Epithelial cell of prostate (primary cell): ENCODE measurements around the gene EEF1A2.
"Not testable (repeated sequence)": the region's sequence is repeated elsewhere in the genome, so short reads cannot be mapped to it uniquely, and the experiment has no call there.

Experiments
- DNase-seq: peaks from one replicate; pipeline ENCODE4 v3.0.0-alpha.2; 2011; ENCODE audit warnings: low read depth, low spot score
- H3K27ac ChIP-seq: fragments of 450-650 bp; 2 replicates; pipeline ENCODE4 v1.5.1; 2017; ENCODE audit warnings: mild to moderate bottlenecking

The EEF1A2 gene

GRCh38 chr20:63490416-63490815 lies 8.5 kb downstream of the EEF1A2 start:
- DNase-seq, result no peak
- H3K27ac ChIP-seq, result no peak overlapping the region

- no peak overlapping the region for H3K27ac ChIP-seq
- no peak for DNase-seq
Observed at GRCh38 chr20:63488315-63489251, 10.3 kb downstream of the EEF1A2 start.

- no peak for DNase-seq
- H3K27ac ChIP-seq, result no peak overlapping the region
Observed at GRCh38 chr20:63487781-63488241, 11.1 kb downstream of the EEF1A2 start.

GRCh38 chr20:63487116-63487764 lies 11.6 kb downstream of the EEF1A2 start:
- H3K27ac ChIP-seq, result no peak overlapping the region
- DNase-seq, result no peak

GRCh38 chr20:63486300-63486855 lies 12.5 kb downstream of the EEF1A2 start:
- no peak overlapping the region for H3K27ac ChIP-seq
- DNase-seq, result no peak

- no peak for DNase-seq
- H3K27ac ChIP-seq, result no peak overlapping the region
Observed at GRCh38 chr20:63484651-63485403, 14.1 kb downstream of the EEF1A2 start.

- no peak for DNase-seq
- H3K27ac ChIP-seq, result no peak overlapping the region
Observed at GRCh38 chr20:63484236-63484635, 14.6 kb downstream of the EEF1A2 start.

GRCh38 chr20:63483834-63484233 lies 15.0 kb downstream of the EEF1A2 start:
- no peak overlapping the region for H3K27ac ChIP-seq
- no peak for DNase-seq

GRCh38 chr20:63482021-63482587 lies 16.8 kb downstream of the EEF1A2 start:
- no peak for DNase-seq
- no peak overlapping the region for H3K27ac ChIP-seq

GRCh38 chr20:63481503-63481902 lies 17.4 kb downstream of the EEF1A2 start:
- no peak for DNase-seq
- no peak overlapping the region for H3K27ac ChIP-seq

GRCh38 chr20:63479695-63480419 lies 19.0 kb downstream of the EEF1A2 start:
- not testable (repeated sequence) for H3K27ac ChIP-seq, DNase-seq

GRCh38 chr20:63478346-63479302 lies 20.3 kb downstream of the EEF1A2 start:
- no peak for DNase-seq
- no peak overlapping the region for H3K27ac ChIP-seq

GRCh38 chr20:63477944-63478343 lies 20.9 kb downstream of the EEF1A2 start:
- no peak overlapping the region for H3K27ac ChIP-seq
- no peak for DNase-seq

GRCh38 chr20:63477061-63477616 lies 21.7 kb downstream of the EEF1A2 start:
- no peak for DNase-seq
- H3K27ac ChIP-seq, result no peak overlapping the region

GRCh38 chr20:63475209-63475608 lies 23.7 kb downstream of the EEF1A2 start:
- no peak for DNase-seq
- no peak overlapping the region for H3K27ac ChIP-seq

GRCh38 chr20:63473555-63474449 lies 25.1 kb downstream of the EEF1A2 start:
- DNase-seq, result no peak
- H3K27ac ChIP-seq, result no peak overlapping the region

- no peak overlapping the region for H3K27ac ChIP-seq
- no peak for DNase-seq
Observed at GRCh38 chr20:63472862-63473390, 26.0 kb downstream of the EEF1A2 start.
